Keratinocyte (primary cell): ENCODE data around the gene GAPDHS. TPM values are rescaled to one million over a fixed set of nuclear protein-coding genes. Genes with fewer than 3 reads are reported as not detected.

ENCODE experiments used
- DNase-seq: peaks from one replicate; pipeline ENCODE4 v3.0.0-alpha.2; 2011; ENCODE audit warnings: low read depth, missing footprints, low spot score
- FAIRE-seq: peaks from 2 replicates; lab custom pipeline; 2011; peaks lifted over from hg19 to GRCh38; lab: Jason Lieb, UNC
- H2AFZ ChIP-seq: 2 replicates; pipeline ENCODE4 v1.6.0; 2012; ENCODE audit warnings: low read length, control low read depth, inconsistent platforms; ENCODE audit not compliant: control insufficient read depth
- H3K27ac ChIP-seq: 2 replicates; pipeline ENCODE4 v1.5.1; 2011; ENCODE audit warnings: low read length; ENCODE audit not compliant: control insufficient read depth, insufficient read depth
- H3K27me3 ChIP-seq: 3 replicates; pipeline ENCODE4 v1.6.0; 2011; ENCODE audit warnings: low read length; ENCODE audit not compliant: control insufficient read depth, insufficient read depth; ENCODE audit errors: extremely low read depth
- H3K36me3 ChIP-seq, 2 experiments: 2 replicates in 1 of 2; 3 replicates in 1 of 2; pipeline ENCODE4 v1.5.1; 2011; ENCODE audit warnings: low read length in 2 of 2, mild to moderate bottlenecking in 1 of 2; ENCODE audit not compliant: control insufficient read depth in 2 of 2, insufficient read depth in 2 of 2; ENCODE audit errors: extremely low read depth in 1 of 2
- H3K4me1 ChIP-seq: 3 replicates; pipeline ENCODE4 v1.5.1; 2011; ENCODE audit warnings: low read length; ENCODE audit not compliant: control insufficient read depth, insufficient read depth; ENCODE audit errors: extremely low read depth
- H3K4me2 ChIP-seq: 3 replicates; pipeline ENCODE4 v1.6.0; 2011; ENCODE audit warnings: low read depth, low read length; ENCODE audit not compliant: control insufficient read depth, insufficient read depth; ENCODE audit errors: extremely low read depth
- H3K4me3 ChIP-seq, 3 experiments: fragments of 200-600 bp in 1 of 3; sonication (generic) in 1 of 3; 2 replicates in 2 of 3; 3 replicates in 1 of 3; pipeline ENCODE4 v1.5.1; 2011 to 2016; ENCODE audit warnings: low read length in 3 of 3, mild to moderate bottlenecking in 3 of 3, control low read depth in 2 of 3, inconsistent platforms in 1 of 3, low read depth in 1 of 3, mixed read lengths in 1 of 3, mixed run types in 1 of 3, moderate library complexity in 1 of 3; ENCODE audit not compliant: control insufficient read depth in 2 of 3, insufficient read depth in 2 of 3; ENCODE audit errors: extremely low read depth in 1 of 3
- H3K79me2 ChIP-seq: 2 replicates; pipeline ENCODE4 v1.6.0; 2012; ENCODE audit warnings: low read length; ENCODE audit not compliant: control insufficient read depth, insufficient read depth
- H3K9ac ChIP-seq: 3 replicates; pipeline ENCODE4 v1.6.0; 2011; ENCODE audit warnings: low read length; ENCODE audit not compliant: control insufficient read depth, insufficient read depth; ENCODE audit errors: extremely low read depth
- H3K9me1 ChIP-seq: 3 replicates; pipeline ENCODE4 v1.6.0; 2011; ENCODE audit warnings: low read length; ENCODE audit not compliant: control insufficient read depth, insufficient read depth; ENCODE audit errors: extremely low read depth
- H3K9me3 ChIP-seq: 2 replicates; pipeline ENCODE4 v1.5.1; 2012; ENCODE audit warnings: low read depth, low read length; ENCODE audit not compliant: control insufficient read depth
- H4K20me1 ChIP-seq: 3 replicates; pipeline ENCODE4 v1.6.0; 2011; ENCODE audit warnings: low read length; ENCODE audit not compliant: control insufficient read depth, insufficient read depth; ENCODE audit errors: extremely low read depth
- CTCF ChIP-seq, 3 experiments: IDR thresholded peaks in 1 of 3; conservative IDR thresholded peaks in 1 of 3; optimal IDR thresholded peaks in 1 of 3; 2 replicates in 2 of 3; 3 replicates in 1 of 3; pipeline versions ENCODE3 to v1.5.1; 2011; ENCODE audit warnings: low read length in 3 of 3, mild to moderate bottlenecking in 3 of 3, moderate library complexity in 2 of 3, control low read depth in 1 of 3, inconsistent platforms in 1 of 3; ENCODE audit not compliant: insufficient read depth in 2 of 3; ENCODE audit errors: extremely low read depth in 1 of 3
- EZH2 ChIP-seq: IDR thresholded peaks from one replicate; pipeline ENCODE4 v1.6.1; 2012; ENCODE audit warnings: inconsistent platforms, mild to moderate bottlenecking, low read length, moderate library complexity
- dilution Hi-C: fragments of 300-500 bp; cut with MboI; formaldehyde crosslinking; loops from one replicate; pipeline ENCODE4 v1.7.0; 2020; ENCODE audit warnings: low sequenced_read_pairs; ENCODE audit not compliant: extremely low pct_ligation_motif_present
- polyA plus RNA-seq, 5 experiments: library from polyadenylated mRNA; depleted of rRNA in 3 of 5; stranded (reverse) in 3 of 5; stranded (forward) in 1 of 5; unstranded in 1 of 5; fragments of >200 nt; gene quantifications; 1 replicate in 1 of 5; 2 replicates in 3 of 5; 3 replicates in 1 of 5; pipeline versions ENCODE4 v1.2.1 to v1.2.3, GENCODE V29; 2011 to 2012; ENCODE audit warnings: missing spikeins in 2 of 5, low read depth in 1 of 5, low replicate concordance in 1 of 5

The GAPDHS gene
- polyA plus RNA-seq, 1 donor (not counting 4 experiments of a cell fraction or from before 2014, with no cell fraction given): 0.08 TPM

- Histone ChIP-seq H3K9me3 (no peaks in the 10 kb centered on the region), H4K20me1 (no peaks in the 10 kb centered on the region), H3K79me2 (no peaks in the 10 kb centered on the region), H2AFZ (no peak overlapping the region), H3K4me1 (peaks cover 20% of the 10 kb centered on the region), H3K9me1 (no peaks in the 10 kb centered on the region), H3K27me3 (peaks cover 5% of the 10 kb centered on the region), H3K4me3 (no peak overlapping the region), H3K27ac (no peak overlapping the region), H3K4me2 (no peak overlapping the region), H3K9ac (no peak overlapping the region), H3K36me3 (no peaks in the 10 kb centered on the region)
- dilution Hi-C loops: no loop called here
- TF ChIP-seq EZH2 (no peak), CTCF (optimal IDR thresholded peaks at IDR 0.05 in 1 of 3, IDR thresholded peaks at IDR 0.05 in 1 of 3, conservative IDR thresholded peaks at IDR 0.05 in 1 of 3; ENCODE audit: extremely low read depth in 1 of 3, insufficient read depth in 2 of 3, low read length in 3 of 3) (no peak)
- FAIRE-seq (no peak), DNase-seq (no peak)
Observed at GRCh38 chr19:35517342-35517741, 15.9 kb upstream of the GAPDHS start.

- dilution Hi-C loops: no loop called here
- H3K9ac ChIP-seq: no peak overlapping the region
- no peak overlapping the region for H3K4me3 ChIP-seq
- H3K27me3 ChIP-seq: peaks cover 5% of the 10 kb centered on the region
- H3K79me2 ChIP-seq: no peaks in the 10 kb centered on the region
- H3K9me1 ChIP-seq: no peaks in the 10 kb centered on the region
- no peak for DNase-seq
- H3K36me3 ChIP-seq: no peaks in the 10 kb centered on the region
- H4K20me1 ChIP-seq: no peaks in the 10 kb centered on the region
- peak; percentile 89 for FAIRE-seq
- H3K9me3 ChIP-seq: no peaks in the 10 kb centered on the region
- peaks cover 20% of the 10 kb centered on the region for H3K4me1 ChIP-seq
- no peak overlapping the region for H2AFZ ChIP-seq
- no peak for TF ChIP-seq CTCF (optimal IDR thresholded peaks at IDR 0.05 in 1 of 3, IDR thresholded peaks at IDR 0.05 in 1 of 3, conservative IDR thresholded peaks at IDR 0.05 in 1 of 3; ENCODE audit: extremely low read depth in 1 of 3, insufficient read depth in 2 of 3, low read length in 3 of 3)
- TF ChIP-seq EZH2: no peak
- peak overlapping the region; percentile 8 for H3K27ac ChIP-seq
- H3K4me2 ChIP-seq: no peak overlapping the region
Observed at GRCh38 chr19:35518313-35518712, 14.9 kb upstream of the GAPDHS start.
